ENCODE results near the gene LUM.

The LUM gene, protein sequence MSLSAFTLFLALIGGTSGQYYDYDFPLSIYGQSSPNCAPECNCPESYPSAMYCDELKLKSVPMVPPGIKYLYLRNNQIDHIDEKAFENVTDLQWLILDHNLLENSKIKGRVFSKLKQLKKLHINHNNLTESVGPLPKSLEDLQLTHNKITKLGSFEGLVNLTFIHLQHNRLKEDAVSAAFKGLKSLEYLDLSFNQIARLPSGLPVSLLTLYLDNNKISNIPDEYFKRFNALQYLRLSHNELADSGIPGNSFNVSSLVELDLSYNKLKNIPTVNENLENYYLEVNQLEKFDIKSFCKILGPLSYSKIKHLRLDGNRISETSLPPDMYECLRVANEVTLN

DNA sequence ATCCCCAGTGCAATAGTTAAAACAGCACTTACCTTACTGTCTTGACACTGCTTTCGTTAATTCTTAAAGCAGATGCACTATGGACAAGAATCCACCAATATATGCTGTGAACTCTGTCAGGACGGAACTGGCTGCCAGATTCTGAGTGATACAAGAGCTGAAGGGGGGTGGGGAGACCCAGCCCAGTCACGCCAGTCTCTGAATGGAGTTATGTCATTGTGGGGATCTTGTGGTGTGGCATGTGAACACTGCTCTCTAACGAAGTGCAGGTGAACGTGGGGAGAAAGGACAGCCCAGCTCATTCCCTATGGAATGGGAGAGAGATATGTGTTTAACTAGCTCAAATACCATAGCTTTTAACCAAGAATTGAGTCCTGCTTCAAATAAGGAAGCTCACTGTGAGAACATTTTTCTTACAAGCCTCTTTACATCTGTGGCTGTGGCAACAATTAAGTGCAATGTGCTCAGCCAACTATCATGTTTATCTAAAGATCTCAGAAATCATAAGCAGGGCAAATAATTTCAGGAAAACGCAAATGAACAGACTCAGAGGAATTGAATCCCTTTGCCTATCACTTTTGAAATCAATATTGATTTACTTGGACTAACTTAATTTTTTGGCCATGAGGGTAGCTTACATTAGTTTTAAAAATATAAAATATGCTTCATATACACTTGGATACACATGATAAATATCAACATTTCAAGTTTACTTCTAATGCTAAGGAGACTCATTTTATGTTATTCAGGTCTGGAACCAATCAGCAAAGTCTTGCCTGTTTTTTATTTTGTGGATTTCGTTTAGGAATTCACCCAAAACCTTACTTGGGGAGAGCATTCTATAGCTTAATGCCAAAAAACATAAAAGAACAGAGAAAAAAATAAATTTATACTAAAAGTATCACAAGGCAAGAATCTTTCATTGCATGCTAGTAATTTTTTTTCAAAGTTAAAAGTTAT, at the start of gene LUM:
LUM (minus strand) TSS at position 129 of the 960 bp plus-strand sequence. CDS start 2,515 bp downstream, outside the sequence.
- no peak for DNase-seq

DNA sequence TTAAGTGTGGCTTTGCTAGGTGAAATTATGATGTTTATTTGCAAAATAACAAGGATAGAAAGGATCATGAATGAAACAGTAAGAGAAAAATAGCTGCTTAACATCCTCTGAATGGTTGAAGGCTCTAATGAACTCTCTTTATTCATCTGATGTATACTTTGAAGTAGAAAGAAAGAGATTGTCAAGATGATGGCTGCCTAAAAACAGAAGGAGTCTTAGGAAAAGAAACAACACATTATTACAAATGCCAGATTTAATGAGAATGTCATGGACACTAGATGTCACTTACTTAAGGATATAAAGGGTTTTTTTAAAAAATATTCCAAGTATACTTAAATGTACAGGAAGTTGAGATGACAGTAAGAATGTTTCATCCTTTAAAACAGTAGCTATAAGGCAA, 49.7 kb upstream of the LUM start:
- DNase-seq, result no peak

DNA sequence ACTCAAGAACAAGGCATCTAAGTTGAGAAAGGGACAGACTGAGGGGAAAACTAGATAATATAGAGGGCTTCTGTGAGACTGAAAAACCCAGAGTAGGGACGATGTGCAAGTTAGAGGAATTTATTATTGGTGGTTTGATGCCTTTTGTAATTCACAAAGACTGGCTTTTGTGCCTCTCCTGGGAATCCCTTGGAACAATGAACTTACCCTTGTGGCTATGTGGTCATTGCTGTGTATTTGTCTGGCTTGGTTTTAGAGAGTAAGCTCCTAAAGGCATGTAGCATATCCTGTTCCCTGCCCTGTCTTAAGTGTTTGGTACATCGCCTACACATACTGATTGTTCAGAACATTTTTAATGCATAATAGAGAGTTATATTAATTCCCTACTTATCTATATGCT, 44.7 kb upstream of the LUM start:
- DNase-seq, result no peak

DNA sequence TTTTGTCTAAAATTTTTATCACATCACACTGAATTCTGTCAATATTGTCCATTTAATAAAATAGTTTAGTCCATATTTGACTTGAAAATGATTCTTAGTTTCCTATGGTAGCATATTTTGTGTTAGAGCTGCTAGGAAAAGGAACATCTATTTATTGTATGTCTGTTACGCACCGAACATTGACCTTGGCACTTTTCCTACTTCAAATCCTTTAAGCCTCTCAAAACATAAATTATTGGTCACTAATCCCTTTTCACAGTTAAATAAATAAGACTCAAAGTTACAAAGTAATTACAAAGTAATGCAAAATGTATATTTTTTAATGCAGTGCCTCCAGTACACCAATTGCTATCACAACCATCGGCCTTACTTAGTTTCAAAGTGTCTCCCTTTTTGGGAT, 42.8 kb upstream of the LUM start:
- DNase-seq, result no peak

DNA sequence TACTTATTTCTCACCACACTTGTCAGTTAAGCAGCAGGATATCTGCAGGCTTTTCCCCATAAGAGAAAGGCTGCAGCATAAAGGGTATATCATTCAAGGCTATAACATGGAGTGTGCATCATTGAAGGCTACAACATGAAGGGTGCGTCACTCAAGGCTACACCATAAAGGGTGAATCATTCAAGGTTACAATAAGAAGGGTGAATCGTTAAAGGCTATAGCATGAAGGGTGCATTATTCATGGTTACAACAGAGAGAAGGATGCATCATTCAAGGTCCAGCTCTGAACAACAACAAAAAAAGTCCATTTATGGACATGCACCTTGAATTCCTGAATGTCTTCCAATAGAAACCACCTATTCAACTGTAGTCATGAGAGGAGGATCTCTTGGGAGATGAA, 32.8 kb upstream of the LUM start:
- no peak for DNase-seq

DNA sequence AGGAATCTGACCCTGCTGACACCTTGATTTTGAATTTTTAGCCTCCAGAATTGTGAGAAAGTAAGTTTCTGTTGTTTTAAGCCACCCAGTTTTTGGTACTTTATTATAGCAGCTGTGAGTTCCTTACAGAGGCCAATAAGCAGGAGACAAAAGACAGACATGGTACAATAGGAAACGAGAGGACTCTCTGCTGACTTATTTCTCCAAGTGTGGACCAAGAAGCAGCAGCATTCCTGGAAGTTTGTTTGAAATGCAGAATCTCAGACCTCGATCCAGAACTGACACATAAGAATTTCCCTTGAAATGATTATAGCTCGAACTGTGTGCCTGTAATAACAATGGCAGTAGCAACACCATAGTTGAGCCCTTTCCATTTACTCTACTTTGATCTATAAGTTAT, 31.9 kb upstream of the LUM start:
- DNase-seq, result no peak

DNA sequence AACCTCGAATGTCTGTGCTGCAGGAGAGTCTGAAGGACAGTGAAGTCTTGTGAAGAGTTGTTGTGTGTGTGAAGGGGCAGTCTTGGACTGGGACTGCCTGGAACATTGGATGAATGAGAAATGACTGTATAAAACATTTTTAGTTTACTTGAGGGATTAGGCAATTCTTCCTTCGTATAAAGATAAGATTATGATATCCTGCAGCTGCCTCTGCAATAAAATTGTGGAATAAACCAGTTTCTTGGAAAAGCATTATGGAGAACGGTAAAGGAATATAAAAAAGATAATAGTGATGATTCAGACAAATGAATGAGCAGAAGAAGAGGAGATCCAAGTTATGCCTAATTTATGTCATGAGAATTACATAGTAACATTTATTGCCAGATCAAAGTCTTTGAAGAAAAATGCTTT, 30.9 kb upstream of the LUM start:
- no peak for DNase-seq

DNA sequence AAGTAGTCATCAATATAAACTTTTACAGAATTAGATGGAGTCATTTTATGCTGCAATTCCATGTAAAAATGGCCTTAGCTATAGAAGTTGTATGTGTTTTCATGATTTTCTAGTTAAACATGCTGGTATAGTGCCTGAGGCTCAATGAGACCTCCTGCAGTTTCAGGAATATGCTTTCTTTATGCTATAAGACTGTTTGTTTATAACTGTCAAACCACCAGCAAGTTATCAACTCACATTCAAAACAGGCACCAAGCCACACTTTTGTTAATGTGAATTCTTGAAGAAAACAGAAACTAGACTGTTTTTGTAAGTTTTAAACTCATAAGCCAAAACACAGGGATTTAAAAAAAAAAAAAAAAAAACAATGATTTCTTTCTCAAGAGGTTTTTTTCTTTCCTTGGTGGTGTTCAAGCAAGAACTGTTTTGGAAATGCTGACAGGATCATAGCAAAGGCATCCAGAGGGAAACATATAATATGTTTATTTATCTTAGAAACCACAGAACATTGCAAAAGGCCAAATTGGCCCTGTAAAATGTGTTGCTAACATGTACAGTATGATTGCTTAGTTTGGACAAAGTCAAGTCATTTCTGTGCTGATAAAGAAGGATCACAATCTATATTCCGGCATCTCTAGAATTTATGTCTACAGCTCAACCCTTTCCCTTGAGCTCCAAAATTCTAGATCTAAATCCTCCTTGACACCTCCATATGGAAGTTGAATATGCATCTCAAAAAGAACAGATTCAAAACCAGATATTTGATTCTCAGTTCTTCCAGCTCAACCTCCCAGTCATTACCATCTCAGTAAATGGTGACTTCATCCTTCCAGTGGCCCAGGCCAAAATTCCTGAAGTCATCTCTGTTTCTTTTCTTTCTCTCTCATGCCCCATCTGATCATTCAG, 29.0 kb upstream of the LUM start:
- no peak for DNase-seq

DNA sequence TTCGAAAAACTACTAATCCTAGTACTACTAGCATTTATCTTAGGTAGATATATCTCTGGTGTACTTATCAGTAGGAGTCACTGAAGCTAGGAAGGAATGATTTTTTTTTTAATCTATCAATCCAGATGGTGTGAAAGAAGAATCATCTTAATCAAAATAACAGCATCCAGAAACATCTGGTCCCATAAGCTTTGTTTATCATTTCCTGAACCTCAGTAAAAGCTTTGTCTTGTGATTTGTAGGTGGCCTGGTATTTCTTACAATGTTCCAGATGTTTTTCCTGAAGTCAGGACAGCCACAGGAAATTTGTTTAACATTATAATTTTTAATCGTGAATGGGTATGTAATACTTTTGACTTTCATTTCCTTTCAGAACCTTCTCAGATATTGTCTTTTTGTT, 28.0 kb upstream of the LUM start:
- no peak for DNase-seq

DNA sequence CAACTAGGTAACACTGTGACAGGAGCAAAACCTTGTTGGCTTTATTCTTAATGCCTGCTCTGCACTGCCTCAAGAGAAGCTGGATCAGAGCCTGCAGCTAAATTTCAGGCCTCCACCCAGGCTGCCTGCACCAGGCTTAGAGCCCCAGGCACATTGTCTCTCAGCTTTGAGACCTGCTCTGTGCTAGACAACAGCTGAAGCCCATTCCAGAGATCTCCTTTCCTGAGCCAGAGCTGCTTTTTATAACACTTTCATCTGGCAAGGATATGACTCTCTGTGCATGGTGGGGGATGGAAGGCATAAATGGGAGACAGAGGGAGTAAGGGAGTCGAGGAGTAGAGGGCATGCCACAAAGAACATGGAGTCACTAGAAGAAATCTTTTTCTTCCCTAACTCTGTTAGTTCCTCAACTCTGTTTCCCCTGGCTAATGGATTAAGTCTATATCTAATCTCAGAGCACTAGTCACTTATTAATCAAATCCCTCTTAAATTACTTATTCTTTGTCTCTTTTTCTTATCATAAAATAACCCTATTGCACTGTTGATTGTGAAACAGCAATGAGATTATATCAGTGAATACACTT, 27.1 kb upstream of the LUM start:
- no peak for DNase-seq

DNA sequence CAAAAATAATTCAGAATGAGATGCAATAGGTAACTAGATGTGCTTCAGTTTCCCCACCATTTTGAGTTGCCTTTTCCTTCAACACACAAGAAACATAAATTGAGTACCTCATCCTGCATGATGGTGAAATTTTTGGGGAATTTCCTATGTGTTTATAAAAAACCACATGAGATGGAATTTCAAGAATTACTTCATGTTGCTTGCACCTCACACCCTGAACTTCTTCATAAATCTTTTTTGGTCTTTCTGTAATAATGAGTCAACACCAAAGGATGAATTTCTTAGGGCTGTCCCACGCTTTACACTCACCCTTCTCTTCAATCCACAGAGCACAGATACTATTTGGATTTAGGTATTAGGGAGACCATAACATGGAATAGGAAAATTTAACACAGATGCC, 22.6 kb upstream of the LUM start:
- DNase-seq, result no peak

DNA sequence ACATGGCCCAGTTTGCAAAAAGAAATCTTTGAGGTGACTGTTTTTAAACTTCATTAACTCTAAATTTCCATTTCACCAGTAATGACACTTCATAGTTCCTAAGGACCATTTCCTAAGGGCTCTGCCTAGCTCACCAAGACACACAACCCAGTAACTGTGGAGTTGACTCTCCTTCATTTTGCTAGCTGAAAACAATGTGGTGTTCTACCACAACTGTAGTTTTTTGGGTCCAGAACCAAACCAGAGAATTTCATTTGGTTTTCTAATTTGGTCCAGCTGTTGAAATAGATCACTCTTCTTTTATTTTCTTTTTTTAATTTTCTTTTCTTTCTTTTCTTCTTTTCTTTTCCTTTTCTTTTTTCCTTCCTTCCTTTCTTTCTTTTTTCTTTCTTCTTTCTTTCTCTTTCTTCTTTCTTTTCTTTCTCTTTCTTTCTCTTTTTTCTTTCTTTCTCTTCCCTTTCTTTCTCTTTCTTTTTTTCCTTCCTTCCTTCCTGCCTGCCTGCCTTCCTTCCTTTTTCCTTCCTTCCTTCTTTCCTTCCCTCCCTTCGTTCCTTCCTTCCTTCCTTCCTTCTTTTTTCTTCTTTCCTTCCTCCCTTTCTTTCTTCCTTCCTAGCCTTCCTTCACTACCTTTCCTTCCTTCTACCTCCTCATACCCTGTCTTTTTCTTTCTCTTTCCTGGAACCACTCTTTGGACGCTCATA, 18.5 kb upstream of the LUM start:
- DNase-seq, result no peak

DNA sequence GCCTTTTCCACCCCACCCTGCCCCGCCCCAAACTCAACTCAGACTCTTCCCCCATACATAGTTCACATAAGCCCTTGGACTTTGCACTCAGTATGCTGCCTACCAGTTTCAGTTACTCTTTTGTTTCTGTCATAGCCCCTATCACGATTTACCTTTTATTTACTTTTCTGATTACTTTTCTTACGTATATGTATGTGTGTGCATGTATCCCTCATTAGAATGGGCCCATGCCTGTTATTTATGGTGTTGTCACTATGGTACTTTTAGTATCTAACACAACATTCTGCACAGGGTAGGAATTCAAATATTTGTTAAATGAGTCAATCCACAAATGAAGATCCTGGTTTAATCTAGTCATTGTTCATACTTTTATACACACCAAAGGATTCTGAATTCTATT, 16.5 kb upstream of the LUM start:
- DNase-seq, result no peak

DNA sequence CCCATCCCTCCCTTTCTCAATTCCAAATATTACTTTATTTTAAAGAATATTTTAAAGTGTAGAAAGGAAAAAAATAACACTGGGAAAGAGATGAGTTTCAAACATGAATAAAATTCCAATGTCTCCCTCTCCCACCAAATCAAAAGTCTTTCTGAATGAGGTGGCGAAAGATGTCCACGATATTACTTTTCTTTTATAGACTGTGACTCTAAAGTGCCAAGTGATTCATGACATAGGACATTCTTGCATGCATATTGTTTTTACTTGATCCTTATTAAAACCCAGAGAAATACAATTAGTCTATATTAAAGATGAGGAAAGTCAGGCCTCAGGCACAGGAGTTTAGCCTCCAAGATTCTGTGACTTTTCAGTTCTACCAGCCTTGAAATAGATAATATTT, 16.0 kb upstream of the LUM start:
- DNase-seq, result no peak

DNA sequence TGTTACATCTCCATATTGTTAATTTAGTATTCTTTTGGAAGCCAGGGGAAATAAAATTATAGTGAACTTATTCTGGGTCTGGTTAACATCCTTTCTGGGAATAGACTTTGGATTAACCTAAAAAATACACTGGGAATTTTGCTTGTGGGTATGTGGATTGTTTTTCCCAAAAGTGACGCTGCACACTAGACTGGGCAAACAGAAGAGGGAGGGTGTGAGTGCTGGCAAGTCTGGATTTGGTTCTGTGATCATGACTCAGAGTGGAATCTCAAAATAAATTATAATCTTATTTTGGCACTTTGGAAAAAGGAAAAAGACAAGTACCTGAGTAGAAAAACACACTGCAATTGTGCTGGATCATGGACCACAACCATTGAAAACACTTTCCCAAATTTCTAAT, 15.2 kb upstream of the LUM start:
- no peak for DNase-seq

DNA sequence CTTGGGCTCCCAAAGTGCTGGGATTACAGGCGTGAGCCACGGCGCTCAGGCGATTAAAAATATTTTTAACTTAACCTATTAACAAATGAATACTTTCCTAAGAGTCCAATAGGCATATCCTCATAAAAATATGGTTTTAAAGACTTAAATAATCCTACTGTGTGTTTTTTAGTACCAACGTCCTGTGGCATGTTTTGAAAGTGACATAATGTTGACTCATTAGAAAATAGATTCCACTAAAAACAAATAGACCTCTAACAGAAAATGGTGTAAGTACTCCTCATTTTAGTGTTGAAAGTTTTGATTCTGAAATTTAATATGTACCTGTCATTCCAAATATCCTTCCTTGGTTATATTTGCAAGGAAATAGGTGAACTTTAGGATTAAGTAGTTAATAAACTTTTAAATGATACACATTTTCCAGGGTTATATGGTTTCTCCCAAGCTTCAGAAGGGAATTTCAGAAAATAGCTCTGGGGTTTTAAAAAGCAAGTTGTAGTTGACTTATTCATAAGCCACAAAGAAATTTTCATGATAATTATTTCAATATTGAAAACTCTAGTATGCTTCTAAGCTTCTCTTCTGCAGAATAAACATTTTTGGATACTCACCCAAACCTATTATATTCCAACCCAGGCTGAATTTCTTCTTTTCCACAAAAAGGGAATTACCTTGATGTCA, 12.1 kb upstream of the LUM start:
- DNase-seq, result no peak

DNA sequence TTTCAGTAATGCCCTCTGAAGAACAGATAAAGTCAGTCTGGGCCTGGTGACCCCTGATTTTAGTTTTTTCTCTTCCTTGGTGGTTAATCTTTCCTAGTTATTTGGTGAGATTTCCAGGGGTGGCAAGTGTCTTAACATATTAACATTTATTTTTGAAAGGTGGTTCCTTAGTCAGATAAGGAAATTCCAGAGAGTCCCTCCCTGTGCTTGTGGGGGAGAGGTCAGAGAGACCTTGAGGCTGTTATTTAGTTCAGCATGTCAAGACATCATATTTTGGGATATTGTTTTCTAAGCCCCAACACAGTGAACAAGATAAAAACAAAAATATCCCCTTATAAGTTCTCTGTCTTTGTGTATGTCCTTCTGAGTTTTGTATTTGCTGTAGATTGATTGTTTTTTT, 9.5 kb upstream of the LUM start:
- no peak for DNase-seq

DNA sequence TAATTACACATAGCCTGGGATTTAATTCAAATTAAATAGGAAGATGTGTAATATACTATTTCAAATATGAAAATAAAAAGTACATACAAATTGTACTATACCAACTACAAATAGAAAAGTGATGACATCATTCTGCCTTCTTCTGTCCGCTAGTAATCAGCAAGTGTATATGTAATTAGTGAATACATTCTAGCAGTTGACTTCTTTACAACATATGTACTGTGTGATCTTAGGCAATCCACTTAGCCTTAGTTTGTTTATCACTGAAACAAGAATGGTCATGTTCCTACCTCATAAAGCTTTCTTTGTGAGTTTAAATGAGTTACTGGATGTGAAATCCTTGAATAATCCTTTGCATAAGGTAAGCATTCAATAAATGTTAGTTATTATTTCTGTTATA, 7.8 kb upstream of the LUM start:
- DNase-seq, result no peak

DNA sequence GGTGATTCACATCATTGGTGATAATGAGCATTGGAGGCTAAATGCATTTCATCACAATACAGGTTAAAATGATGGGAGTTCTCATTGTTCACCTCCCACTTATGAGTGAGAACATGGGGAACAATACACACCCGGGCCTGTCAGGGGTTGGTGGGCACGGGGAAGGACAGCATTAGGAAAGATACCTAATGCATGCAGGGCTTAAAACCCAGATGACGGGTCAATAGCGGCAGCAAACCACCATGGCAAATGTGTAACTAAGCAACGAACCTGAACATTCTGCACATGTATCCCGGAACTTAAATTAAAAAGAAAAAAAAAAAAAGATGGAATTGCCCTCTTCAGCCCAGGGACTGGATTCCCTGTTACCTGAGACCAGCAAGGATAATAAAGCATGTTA, 2.3 kb upstream of the LUM start:
- no peak for DNase-seq

DNA sequence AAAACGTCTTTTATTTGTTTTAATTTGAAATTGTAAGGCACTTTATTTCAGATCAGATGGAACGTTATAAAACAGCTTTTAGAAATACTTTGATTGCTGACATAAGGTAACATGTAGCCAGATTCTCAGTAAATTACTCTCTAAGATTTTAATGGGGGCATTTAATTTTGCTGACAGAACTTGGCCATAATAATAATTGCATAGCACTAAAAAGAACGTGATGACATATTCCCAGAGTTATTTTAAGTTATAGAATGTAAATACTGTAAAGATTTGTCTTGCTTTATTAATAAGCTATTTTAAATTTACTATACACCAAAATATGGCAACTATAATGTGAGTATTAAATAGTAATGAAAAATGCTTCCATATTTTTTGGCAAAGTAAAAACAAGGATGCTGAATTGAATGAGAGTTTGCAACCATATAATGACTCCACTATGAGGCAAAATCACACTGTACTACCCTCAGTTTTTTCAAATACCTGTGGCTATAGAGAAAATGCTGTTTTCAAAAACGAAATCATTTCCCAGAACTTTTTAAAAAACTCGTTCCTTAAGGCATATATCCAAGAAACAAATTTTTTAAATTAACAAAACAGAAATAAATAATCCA, 876 bp downstream of the LUM start:
- DNase-seq, result no peak

All from NCI-H1092 (cell line).